22Rv1 (cell line): ENCODE data around the gene ATP11B.

ENCODE experiments used
- CTCF ChIP-seq: fragments of 450-650 bp; IDR thresholded peaks from 2 replicates; pipeline ENCODE4 v1.5.1; 2017; ENCODE audit warnings: mild to moderate bottlenecking
- ZFX ChIP-seq: fragments of 450-650 bp; IDR thresholded peaks from 2 replicates; pipeline ENCODE4 v1.6.1; 2017; ENCODE audit warnings: antibody characterized with exemption, borderline replicate concordance

- no peak for TF ChIP-seq CTCF
- TF ChIP-seq ZFX, result no peak
Measured at GRCh38 chr3:182783106-182783505, 10.2 kb upstream of the ATP11B start.
